HG03520 (cell line): Measurements from ENCODE around the gene NRG2.
A peak's percentile ranks its signal among the peaks of the same experiment; 100 is the strongest.

Experiments used
- ATAC-seq: cut with Tn5 transposase; IDR thresholded peaks from one replicate; pipeline ENCODE4 v1.9.1; 2021; ENCODE audit warnings: mild to moderate bottlenecking, moderate library complexity; ENCODE audit not compliant: unreplicated experiment

The NRG2 gene

DNA sequence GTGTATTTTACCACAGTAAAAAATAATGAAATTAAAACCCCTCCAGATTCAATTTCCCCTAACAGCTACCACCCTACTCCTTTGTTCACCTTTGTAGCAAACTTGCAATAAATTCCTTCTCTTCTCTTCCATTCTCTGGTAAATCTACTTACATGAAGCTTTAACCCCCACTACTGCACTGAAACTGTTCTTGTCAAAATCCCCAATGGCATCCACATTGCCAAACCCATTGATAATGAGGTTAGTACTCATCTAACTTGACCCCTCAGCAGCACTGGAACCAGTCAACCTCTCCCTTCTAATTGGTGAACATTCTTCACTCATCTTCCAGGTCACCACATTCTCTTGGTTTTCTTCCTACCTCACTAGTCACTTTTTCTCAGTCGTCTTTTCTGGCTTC, 29.6 kb downstream of the NRG2 start:
- no peak for ATAC-seq

DNA sequence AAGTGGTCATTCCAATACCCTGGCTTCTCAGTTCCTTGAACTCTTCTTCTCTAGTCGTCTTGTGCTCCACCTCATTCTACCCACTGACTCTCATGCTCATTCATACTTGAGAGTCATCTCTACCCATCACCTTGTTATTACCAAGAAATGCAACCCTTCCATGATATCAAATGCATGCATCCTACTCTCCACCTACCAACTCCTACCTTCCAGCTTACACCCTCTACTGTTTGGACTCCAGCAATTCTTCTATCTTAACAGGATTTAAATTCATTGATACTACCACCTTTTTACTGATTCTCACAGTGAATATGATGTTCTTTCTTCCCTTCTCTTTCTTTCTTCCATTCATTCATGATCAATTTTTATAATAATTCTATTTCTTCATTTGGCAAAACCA, 30.7 kb downstream of the NRG2 start:
- no peak for ATAC-seq

DNA sequence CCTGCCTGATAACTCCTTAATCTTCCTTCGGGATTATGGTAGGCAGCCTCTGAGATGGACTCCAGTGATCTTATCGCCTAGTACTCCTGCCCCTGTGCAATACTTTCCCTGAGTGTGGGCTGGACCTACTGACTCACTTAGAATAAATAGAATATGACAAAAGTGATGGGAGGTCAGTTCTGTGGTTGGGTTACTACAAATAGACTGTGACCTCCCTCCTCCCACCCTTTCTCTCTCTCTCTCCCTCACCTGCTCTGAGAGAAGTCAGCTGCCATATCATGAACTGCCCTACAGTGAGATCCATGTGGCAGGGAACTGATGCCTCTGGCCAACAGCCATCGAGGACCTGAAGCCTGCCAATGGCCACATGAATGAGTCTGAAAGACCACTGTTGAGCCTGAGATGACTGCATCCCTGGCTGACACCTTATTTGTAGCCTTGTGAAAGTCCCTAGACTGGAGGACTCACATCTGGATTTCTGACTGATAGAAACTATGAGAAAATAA, 31.7 kb downstream of the NRG2 start:
- peak; percentile 82 for ATAC-seq

DNA sequence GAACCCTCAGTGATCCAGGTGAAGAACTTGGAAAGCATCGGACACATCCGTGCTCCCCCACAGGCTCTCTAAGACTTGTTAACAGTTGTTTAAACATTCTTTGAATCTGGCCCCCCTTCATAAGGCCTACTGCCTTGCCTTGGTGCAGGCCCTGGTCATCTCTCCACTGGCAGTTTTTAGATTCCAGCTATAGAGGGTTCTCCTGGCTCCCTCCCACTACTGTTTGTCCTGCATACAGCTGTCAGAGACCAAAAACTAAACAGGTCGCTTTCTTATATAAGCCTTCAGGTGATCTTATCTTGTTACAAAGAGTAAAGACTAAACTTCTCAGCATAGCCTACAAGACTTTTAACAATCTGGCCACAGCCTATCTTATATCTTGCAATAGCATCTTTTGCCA, 32.3 kb downstream of the NRG2 start:
- ATAC-seq, result no peak

DNA sequence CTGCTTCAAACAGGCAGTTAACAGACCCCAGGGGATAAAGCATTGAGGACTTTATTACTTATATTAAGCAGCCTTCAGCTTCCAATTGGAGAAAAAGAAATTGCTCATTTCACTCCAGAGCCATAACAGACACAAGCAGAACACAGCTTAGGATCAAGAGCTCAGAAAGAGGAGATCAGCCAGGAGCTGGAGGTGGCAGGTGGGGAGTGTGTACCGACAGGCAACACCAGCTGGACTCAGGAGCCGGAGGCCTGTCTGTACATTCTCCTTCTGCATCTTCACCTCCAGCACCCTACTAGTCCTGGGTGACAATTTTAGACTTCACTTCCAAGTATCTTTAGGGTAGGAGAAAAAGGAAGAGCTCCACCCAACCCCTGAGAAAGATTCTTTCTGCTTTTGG, 35.8 kb downstream of the NRG2 start:
- no peak for ATAC-seq

DNA sequence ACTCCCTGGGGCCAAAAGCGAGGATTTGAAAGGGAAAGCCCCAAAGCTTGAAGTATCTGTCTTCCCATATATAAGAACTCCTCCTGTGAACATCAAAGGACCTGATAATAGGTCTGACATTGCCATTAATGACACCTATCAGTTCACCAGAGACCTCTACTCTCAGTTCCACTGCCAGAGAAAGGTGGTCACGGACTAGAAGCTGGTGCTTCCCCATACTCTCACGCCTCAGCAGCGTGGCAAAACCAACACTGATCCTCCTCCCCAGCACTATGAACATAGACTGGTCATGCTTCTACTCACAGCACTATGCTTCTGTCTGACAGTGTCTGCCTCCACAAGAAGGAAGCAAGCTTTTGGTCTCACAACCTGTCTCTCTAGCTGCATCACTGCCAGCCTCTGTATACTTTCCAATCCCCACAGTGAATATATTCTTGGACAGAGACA, 37.9 kb downstream of the NRG2 start:
- peak; percentile 93 for ATAC-seq

DNA sequence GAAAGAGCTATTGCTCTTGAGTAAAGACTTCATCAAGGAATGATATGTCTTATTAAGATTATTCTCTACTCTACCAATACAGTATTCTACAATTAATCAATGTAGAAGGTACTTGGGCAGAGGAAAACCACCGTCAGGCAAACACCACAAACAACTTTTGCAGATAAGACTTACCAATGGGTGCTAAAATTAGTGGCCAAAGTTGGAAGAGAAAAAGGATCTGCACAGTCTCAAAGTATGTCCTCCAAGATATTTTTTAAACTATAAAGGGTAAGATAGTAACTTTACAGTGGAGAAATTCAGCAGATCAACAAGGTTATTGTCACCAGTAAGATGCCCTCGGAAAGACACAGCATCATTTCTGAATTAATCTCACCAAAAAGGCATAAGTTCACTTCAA, 38.9 kb downstream of the NRG2 start:
- ATAC-seq, result no peak

DNA sequence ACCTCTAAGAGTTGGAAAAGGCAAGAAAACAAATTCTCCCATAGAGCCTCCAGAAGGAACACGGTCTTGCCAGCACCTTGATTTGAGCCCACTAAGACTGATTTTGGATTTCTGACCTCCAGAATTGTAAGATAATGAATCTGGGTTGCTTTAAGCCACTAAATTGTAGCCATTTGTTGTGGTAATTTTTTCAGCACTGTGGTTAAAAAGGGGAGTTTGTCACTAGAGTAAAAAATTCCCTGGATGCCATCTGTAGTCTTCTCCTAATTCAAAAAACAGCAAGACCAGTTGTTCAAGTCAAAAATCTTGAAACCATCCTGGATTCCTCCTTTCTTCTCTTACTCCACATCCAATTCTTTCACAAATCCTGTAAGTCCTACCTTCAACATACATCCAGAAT, 39.6 kb downstream of the NRG2 start:
- no peak for ATAC-seq

DNA sequence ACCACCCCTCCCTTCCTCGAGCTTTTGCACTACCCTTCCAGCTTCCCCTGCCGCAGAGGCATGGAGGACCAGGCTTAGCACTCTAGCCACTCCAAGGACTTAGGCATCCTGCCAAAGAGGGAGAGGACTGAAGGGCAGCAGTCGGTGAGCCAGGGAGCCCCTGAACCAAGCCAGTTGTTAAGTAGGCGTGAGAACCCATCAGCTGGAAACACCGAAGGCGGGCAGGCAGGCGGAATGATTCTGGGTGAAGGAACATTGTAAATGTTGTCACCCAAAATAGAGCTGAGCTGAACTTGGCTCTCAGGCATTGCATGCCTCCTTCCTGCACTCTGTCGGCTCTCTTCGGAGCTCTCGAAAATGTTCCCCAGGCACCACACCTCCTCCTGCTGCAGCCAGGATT, 42.8 kb downstream of the NRG2 start:
- no peak for ATAC-seq

DNA sequence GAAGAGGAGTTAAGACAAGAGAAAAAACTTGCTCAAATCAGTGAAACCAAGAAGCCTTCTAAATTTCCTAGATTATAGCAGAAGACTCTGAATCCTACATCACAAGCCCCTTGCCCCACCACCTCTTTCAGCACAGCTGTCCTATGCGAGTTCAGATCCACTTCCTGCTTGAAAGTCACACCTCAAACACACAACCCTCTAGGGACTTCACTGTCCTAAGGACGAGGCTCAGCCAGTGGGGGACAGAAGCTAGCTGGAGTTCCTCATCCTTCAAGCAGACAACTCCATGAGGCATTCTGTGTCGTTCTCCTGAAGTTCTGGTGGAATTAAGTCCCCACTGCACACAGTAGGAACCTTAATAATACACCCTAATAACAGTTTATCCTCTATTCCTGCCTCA, 44.3 kb downstream of the NRG2 start:
- ATAC-seq, result no peak

DNA sequence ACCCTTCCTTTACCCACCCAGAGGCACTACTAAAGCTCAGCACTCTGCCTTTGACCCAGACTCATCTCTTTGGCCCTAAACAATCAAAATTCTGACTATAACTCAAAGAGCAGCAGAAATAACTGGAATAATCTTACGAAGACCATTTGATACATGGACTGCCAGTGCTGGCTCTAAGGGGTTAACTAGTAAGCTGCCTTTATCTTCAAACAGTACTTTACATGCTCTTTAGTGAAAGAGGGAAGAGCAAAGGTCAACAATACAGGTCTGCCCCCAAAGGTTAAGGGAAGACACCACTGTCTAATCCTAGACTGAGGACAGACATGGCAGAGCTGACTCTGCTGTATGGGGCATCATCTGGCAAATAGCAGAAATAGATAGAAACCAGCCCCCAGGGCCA, 45.8 kb downstream of the NRG2 start:
- no peak for ATAC-seq

DNA sequence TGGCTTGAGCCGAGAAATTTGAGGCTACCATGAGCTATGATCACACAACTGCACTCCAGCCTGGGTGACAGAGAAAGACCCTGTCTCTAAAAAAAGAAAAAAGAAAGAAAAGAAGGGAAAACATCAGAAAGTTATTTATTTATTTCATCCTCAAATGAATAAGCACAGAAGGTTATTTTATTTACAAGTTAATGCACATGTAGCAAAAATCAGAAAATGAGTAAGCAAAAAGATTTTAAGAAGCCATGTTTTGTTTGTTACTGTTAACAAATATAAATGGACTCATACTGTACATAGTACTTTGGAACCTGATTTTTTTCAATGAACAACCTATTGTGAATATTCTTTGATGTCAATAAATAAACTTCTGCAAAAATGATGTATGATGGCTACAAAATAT, 47.2 kb downstream of the NRG2 start:
- ATAC-seq, result no peak

DNA sequence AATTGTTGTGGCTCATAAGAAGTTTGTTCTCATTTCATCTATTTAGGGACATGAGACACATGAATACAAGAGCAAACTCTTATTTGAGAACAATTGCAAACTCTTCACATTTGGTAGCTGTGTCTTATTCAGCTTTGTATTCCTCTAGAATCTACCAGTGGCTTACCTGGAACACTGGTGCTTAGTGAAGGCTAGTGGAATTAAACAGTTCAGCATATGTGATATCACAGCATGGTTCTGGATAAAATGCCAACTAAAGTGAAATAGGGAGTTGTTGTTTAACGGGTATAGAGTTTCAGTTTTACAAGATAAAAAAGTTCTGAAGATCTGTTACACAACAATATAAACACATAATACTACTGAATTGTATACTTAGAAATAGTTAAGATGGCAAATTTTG, 48.9 kb downstream of the NRG2 start:
- no peak for ATAC-seq

DNA sequence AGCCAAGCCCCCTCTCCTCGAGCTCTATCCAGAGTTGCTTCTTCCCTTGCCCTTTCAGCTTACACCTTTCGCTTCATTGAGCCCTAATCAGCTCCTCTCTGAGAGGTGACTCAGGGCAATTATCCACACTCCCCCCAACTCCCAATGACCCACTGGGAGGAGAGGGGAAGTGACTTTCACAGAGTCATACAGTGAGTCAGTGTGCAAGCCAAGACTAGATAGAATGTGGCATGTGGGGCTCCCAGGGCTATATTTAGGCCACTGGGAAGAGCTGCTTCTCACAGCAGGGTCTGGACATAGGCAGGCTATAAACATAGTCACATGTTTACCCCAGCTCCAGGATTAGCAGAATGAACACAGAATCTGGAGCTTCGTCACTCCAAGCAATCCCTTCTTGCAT, 57.4 kb downstream of the NRG2 start:
- no peak for ATAC-seq

DNA sequence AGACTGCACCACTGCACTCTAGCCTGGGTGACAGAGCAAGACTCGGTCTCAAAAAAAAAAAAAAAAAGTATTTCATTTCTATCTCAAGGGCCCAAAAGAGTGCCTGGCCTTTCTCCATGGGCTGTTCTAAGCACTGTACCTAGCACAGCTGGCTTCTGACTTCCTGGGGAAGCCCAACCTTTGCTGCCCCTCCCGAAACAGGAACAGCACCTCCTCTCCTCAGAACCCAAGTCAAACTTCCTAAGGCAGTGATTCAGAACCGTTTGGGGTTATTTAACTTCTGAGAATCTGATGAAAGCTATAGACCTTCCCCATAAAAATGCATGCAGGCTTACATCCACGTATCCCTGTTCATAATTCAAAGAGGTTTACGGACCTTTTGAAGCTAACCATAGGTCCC, 57.8 kb downstream of the NRG2 start:
- no peak for ATAC-seq

DNA sequence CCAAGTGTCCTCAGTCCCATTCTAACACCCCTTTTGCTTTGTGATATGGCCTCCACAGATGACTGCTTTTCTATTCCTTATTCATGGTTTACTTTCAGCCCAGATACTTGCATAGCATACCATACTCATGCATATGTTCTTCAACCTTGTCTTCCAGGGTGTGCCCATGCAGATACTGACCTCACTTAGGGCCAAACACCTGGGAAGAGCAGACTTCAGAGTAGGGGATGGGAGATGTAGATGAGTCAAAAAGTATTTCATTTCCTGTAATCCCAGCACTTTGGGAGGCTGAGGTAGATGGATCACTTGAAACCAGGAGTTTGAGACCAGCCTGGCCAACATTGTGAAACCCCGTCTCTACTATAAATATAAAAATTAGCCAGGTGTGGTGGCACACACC, 58.3 kb downstream of the NRG2 start:
- no peak for ATAC-seq

DNA sequence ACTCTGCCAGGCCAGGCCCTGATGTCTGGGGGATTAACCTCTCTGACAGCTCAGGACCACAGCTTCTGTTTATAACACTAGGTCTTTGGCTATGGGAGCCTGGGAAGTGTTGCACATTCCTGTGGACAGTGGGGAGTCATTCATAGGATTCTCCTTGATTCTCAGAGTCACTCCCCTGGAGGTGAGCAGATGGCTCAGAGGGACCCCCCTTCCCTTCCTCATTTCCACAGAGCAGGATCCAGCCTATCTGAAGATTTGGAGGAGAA, 60.2 kb downstream of the NRG2 start:
- ATAC-seq, result no peak

DNA sequence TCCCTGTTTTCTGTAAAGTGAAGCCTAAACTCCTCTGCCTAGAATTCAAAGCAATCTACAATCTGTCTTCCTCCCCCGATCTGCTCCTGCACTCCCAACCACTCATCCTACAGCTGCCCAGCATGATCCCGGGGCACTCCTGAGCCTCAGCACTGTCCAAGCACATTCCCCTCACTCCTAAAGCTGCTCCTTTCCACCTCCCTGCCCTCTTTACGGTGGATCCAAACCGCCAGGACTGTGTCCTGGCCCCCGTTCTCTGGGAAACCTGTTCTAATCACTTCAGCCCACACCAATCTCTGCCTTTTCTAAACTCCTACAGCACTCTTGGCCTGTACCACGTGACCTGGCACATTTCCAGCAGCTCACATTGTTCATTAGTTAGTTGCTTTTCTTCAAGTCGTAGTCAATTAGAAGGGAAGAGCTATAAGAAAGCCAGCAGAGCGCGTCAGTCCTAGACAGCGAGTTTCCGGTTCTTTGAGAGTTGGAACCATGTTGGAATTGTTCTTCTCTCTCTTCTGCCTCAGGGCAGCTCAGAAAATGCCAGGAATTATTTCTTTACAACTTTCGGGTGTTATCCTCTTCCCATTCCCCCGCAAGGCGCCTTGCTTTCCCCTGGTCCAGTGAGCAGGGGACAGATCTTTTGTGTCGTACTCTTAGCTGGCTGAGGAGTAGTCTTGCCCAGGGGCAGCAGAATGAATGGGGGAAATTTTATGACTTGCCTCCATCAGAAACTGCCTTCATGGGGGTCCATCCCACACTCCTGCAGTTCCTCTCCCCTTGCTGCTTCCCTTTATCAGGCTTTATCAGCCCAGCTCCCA, 60.7 kb downstream of the NRG2 start:
- no peak for ATAC-seq

DNA sequence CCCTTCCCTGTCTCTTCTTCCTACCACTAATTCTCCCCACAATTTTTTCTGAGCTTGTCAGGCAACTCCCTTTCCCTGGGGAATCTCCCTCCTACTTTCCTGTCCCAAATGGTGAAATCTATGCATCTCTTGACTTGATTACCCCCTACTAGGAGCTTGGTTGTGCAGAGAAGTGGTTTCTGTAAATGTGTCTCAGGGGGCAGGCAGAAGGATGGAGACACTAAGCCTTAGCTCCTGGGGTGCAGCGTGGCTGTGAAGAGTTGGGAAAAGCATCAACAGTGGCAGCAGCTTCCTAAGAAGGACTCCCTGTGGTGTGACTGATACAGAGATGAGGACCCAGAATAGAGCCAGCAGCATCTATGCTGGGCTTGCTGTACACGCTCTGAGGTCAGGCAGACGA, 62.3 kb downstream of the NRG2 start:
- no peak for ATAC-seq

DNA sequence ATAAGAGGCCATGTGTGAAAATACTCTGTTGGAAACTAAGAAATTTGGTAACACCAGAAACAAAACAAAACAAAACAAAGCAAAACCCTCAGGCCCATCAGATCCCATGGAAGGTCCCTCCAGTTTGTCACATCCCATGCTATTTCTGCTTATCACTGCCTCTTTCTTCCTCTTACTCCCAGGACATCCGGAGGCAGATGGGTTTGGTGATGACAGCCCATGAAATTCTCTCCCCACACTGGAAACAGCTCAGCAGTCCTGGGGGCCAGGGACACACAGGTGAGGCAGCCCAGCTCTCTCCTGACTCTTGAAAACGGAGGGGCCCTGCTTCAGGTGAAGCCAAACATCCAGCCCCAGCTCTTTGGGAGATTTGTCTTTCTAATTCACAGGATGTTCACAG, 63.2 kb downstream of the NRG2 start:
- ATAC-seq, result no peak

DNA sequence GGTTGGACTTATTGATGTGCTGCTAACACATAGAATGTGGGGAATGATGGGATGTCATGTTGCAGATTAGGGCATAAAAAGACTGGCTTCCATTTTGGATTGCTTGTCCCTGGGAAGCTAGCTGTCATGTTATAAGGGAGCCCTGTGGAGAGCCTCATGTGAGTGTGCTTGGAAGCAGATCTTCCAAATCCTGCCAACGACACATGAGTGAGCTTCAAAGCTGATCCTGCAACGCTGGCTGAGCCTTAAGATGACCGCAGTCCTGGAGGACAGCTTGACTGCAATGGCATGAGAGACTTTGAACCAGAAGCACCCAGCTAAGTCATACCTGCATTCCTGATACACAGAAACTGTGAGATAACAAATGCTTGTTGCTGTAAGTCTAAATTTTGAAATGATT, 63.6 kb downstream of the NRG2 start:
- ATAC-seq, result no peak

DNA sequence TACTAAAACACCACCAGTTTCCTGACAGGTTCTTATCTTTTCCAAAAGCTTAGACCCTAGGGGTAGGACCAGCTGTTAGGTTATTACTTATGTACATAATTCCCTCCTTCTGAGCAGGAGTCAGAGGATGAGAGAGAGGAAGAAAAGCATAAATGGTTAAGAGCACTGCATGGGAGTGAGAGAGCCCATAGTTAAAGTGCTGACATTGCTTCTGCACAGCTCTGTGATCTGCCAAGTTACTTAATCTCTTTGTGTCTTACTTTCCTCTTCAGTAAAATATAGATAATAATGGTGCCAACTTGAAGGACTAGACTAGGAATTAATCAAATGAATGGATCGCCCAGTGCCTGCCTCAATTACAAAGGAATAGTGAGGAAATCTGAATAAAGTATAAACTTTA, 66.4 kb downstream of the NRG2 start:
- ATAC-seq, result no peak

DNA sequence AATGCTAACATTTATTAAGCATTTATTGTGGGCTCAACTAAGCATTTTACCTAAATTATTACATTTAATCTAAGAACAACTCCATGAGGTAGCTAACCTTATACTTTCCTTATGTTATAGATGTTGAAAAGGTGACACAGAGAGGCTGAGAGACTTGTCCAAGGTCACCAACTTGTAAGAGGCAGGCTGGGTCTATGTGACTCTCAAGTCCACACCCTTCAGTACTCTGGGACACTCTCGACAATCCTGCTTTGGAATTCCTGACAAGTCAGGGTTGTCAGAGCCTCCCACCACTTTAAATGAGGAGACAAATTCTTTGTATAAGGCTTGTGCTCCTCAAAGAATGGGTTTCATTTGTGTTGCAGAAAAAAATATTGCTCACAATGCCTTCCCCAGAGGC, 67.2 kb downstream of the NRG2 start:
- ATAC-seq, result no peak
